Tibial artery (tissue), 4 donors: ENCODE data around the gene ISG15.
A peak's percentile ranks its signal among the peaks of the same experiment; 100 is the strongest.

Experiments used
- DNase-seq, 2 donors: peaks; one replicate each; pipeline ENCODE4 v3.0.0-alpha.2; 2019
- H3K27ac ChIP-seq, 2 donors: fragments of 200-600 bp; sonication (generic) in 1 of 2; 1 replicate in 1 of 2; 2 replicates in 1 of 2; pipeline ENCODE4 v1.5.1; 2018 to 2019; ENCODE audit warnings: mild to moderate bottlenecking in 1 of 2
- H3K27me3 ChIP-seq, 2 donors: fragments of 200-600 bp; sonication (generic) in 1 of 2; one replicate each; pipeline versions ENCODE4 v1.5.1 to v1.6.0; 2016 to 2019
- H3K36me3 ChIP-seq, 3 donors: fragments of 200-600 bp; sonication (generic) in 2 of 3; one replicate each; pipeline ENCODE4 v1.5.1; 2016 to 2019; ENCODE audit warnings: mild to moderate bottlenecking in 2 of 3
- H3K4me1 ChIP-seq, 4 donors: fragments of 200-600 bp; sonication (generic) in 2 of 4; 1 replicate in 3 of 4; 2 replicates in 1 of 4; pipeline ENCODE4 v1.5.1; 2016 to 2019
- H3K4me3 ChIP-seq, 2 donors: fragments of 200-600 bp; sonication (generic) in 1 of 2; 1 replicate in 1 of 2; 2 replicates in 1 of 2; pipeline ENCODE4 v1.5.1; 2018 to 2019; ENCODE audit warnings: mild to moderate bottlenecking in 2 of 2
- H3K9me3 ChIP-seq, 3 donors: fragments of 200-600 bp; sonication (generic) in 1 of 3; one replicate each; pipeline ENCODE4 v1.5.1; 2016 to 2019
- intact Hi-C: fragments of 100-400 bp; cut with DNase I; formaldehyde crosslinking; loops from one replicate; pipeline ENCODE4 v1.15.0; 2023; ENCODE audit warnings: low total_unique reads
- TF ChIP-seq, protein P1 (sequence below), 2 experiments: fragments of 200-600 bp in 1 of 2; fragments of 450-650 bp in 1 of 2; IDR thresholded peaks; one replicate each; pipeline ENCODE4 v1.5.1; 2017 to 2019; ENCODE audit warnings: antibody characterized with exemption in 2 of 2, mild to moderate bottlenecking in 1 of 2, moderate library complexity in 1 of 2

ISG15 gene

DNA sequence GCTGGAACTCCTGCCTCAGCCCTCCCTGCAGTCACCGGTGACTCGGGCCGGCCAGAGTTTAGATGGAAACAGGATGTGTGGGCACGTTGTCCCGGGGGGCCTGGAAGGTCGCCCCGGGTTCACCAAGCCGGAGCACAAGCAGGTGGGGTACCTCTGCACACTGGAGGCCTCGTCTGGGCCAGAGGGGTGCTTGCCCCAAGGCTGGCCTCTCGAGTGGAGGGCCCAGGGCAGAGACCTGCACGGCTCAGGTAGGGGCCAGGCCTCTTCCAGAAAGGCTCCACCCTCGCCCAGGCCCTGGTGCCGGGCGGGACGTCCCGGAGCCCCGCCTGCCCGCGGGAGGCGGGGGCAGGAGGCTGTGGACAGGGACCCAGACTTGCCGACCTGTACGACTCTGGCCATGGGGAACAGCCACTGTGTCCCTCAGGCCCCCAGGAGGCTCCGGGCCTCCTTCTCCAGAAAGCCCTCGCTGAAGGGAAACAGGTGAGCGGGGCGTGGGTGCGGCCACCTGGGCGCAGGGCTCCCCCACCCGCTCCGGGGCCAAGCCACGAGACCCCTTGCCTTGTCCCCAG lies 47.1 kb upstream of the ISG15 start, which contains the start of gene PLEKHN1:
PLEKHN1 (plus strand) TSS at position 348 of the 569 bp plus-strand sequence; CDS start at position 398, 50 bp downstream.
- Histone ChIP-seq H3K9me3 (no peaks in the 10 kb centered on the region), H3K4me1 (peaks cover 0 to 35% (median 18%) of the 10 kb centered on the region in 4 donors), H3K27ac (peak within 1 kb of the TSS; percentile 68 to 70), H3K4me3 (peak within 1 kb of the TSS; percentile 57 to 78), H3K27me3 (peaks cover 0 to 35% of the 10 kb centered on the region in 2 donors), H3K36me3 (peaks cover 0 to 22% (median 5%) of the 10 kb centered on the region in 3 donors)
- no peak for DNase-seq
- intact Hi-C loops: no loop called here
- TF ChIP-seq, protein P1, sequence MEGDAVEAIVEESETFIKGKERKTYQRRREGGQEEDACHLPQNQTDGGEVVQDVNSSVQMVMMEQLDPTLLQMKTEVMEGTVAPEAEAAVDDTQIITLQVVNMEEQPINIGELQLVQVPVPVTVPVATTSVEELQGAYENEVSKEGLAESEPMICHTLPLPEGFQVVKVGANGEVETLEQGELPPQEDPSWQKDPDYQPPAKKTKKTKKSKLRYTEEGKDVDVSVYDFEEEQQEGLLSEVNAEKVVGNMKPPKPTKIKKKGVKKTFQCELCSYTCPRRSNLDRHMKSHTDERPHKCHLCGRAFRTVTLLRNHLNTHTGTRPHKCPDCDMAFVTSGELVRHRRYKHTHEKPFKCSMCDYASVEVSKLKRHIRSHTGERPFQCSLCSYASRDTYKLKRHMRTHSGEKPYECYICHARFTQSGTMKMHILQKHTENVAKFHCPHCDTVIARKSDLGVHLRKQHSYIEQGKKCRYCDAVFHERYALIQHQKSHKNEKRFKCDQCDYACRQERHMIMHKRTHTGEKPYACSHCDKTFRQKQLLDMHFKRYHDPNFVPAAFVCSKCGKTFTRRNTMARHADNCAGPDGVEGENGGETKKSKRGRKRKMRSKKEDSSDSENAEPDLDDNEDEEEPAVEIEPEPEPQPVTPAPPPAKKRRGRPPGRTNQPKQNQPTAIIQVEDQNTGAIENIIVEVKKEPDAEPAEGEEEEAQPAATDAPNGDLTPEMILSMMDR (IDR thresholded peaks at IDR 0.05): no peak

DNA sequence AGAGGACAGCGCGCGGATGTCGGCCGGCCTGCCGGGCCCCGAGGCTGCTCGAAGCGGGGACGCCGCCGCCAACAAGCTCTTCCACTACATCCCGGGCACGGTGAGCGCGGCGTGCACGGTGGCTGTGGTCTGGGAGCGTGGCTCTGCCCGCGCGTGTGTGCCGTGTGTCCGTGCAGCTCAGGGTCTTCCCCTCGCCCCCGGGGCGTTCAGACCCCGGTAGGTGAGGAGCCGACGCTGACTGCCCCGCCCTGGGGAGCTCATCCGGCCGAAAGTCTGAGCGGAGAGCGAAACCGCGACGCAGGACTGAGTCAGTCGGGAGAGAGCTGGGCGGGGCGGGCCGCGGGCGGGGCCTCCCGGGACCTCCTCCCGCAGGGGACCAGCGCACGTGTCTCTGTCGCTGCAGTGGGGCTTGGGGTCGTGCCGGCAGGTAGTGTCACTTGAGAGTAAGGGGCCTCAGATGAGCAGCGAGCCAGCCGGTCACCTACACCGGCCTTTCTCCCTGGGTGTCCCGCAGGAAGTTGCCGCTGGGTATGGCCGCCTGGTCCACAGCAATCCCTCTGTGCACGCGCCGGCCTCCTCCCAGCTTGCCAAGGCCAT lies 46.5 kb upstream of the ISG15 start:
- peak overlapping the region; percentile 68 to 70 for H3K27ac ChIP-seq
- H3K9me3 ChIP-seq: no peaks in the 10 kb centered on the region
- DNase-seq: peak; percentile 59 to 82
- H3K4me1 ChIP-seq: peaks cover 0 to 31% (median 14%) of the 10 kb centered on the region in 4 donors
- H3K27me3 ChIP-seq: peaks cover 0 to 41% of the 10 kb centered on the region in 2 donors
- H3K4me3 ChIP-seq: peak overlapping the region; percentile 57 to 78
- TF ChIP-seq, protein P1 (IDR thresholded peaks at IDR 0.05): no peak
- intact Hi-C loops: no loop called here
- H3K36me3 ChIP-seq: peaks cover 0 to 22% (median 5%) of the 10 kb centered on the region in 3 donors

DNA sequence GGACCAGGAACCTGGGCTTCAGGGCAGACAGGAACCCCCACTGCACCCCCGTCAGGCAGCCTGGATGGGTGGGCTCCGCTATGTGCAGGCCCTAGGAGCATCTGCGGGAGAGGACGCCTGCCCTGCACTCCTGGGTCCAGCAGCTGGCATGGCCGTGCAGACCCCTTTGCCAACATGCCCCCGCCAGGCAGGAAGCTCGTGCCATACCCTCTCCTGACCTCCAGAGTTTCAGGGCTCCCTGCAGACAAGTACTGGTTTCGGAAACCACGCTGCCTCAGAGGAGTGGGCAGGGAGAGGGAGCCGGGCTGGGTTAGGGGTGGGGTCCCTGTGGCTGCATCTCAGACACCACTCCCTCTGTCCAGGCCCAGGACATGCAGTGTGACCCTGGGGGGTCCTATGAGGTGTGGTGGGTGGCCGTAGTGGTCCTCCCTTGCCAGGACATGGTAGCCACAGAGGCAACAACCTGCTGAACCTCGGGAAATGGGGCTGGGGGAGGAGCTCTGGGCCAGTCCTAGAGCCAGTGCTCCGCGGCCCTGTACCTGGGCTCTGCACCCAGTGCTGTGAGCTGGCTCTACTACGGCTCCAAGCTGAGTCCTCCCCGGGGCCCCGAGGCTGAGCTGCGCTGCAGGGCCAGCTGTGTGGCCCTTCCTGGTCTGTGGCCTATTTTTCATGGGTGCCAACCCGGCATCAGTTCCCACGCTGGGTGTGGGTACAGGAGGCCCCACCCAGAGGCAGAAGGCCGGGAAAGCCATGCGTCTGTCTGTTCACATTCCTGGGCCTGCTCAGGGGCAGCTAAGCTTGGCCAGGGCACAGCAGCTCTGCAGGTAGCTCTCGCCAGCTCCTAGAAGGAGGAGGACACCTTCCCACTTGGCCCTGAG lies 45.6 kb upstream of the ISG15 start:
- TF ChIP-seq, protein P1 (IDR thresholded peaks at IDR 0.05): no peak
- H3K36me3 ChIP-seq: peaks cover 0 to 13% (median 5%) of the 10 kb centered on the region in 3 donors
- H3K27me3 ChIP-seq: peaks cover 0 to 50% of the 10 kb centered on the region in 2 donors
- DNase-seq: no peak
- H3K4me1 ChIP-seq: peaks cover 0 to 31% (median 14%) of the 10 kb centered on the region in 4 donors
- no peaks in the 10 kb centered on the region for H3K9me3 ChIP-seq
- intact Hi-C loops: no loop called here
- H3K4me3 ChIP-seq: no peak overlapping the region
- H3K27ac ChIP-seq: no peak overlapping the region

DNA sequence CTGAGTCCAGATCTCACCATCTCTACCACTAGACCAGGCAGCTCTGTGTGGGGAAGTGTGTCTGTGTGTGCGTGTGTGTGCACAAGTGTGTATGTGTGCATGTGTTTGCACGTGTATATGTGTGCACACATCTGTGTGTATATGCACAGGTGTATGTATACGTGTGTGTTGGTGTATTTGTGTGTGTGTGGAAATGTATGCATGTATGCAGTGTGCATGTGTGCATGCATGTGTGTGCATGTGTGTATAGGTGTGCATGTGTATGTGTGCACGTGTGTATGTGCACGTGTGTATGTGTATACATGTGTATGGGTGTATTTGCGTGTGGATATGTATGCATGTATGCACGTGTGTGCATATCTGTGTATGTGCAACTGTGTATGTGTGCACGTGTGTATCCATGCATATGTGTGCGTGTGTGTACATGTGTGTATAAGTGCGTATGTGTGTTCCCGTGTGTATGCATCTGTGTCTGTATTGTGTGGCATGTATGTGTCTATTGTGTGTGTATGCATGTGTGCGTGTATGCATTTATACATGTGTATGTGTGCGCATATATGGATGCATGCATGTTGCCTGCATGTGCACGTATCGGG lies 43.9 kb upstream of the ISG15 start:
- peaks cover 0 to 5% (median 0%) of the 10 kb centered on the region in 3 donors for H3K36me3 ChIP-seq
- H3K4me3 ChIP-seq: no peak overlapping the region
- TF ChIP-seq, protein P1 (IDR thresholded peaks at IDR 0.05): no peak
- H3K9me3 ChIP-seq: no peaks in the 10 kb centered on the region
- peaks cover 0 to 66% of the 10 kb centered on the region in 2 donors for H3K27me3 ChIP-seq
- intact Hi-C loops: no loop called here
- H3K27ac ChIP-seq: no peak overlapping the region
- H3K4me1 ChIP-seq: peaks cover 0 to 31% (median 14%) of the 10 kb centered on the region in 4 donors
- DNase-seq: no peak

DNA sequence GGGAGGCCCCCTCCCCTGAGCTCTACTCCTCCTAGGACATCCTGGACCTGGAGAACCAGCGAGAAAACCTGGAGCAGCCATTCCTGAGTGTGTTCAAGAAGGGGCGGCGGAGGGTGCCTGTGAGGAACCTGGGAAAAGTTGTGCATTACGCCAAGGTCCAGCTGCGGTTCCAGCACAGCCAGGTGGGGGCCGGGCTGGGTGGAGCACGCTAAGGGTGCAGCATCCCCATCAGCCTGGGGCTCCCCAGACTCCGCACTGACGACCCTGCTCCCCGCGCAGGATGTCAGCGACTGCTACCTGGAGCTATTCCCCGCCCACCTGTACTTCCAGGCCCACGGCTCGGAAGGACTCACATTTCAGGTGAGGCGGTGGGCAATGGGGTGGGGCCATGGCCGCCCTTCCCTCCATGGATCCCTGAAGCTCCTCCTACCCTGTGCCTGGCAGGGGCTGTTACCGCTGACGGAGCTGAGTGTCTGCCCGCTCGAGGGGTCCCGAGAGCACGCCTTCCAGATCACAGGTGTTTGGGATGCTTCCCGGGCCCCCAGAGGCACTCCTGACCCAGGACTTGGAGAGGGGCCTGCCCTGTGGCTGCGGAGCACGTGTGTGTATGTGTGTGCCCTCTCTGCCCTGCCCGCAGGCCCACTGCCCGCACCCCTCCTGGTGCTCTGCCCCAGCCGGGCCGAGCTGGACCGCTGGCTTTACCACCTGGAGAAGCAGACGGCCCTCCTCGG lies 42.9 kb upstream of the ISG15 start:
- intact Hi-C loops: no loop called here
- peaks cover 0 to 77% of the 10 kb centered on the region in 2 donors for H3K27me3 ChIP-seq

More for the DNA sequence above, 42.9 kb upstream of the ISG15 start:
- H3K4me1 ChIP-seq: peaks cover 0 to 30% (median 14%) of the 10 kb centered on the region in 4 donors
- H3K4me3 ChIP-seq: no peak overlapping the region
- TF ChIP-seq, protein P1 (IDR thresholded peaks at IDR 0.05): no peak
- H3K9me3 ChIP-seq: no peaks in the 10 kb centered on the region
- H3K36me3 ChIP-seq: no peaks in the 10 kb centered on the region
- no peak for DNase-seq
- H3K27ac ChIP-seq: no peak overlapping the region
